GM12878 (cell line): Measurements from ENCODE around the gene KCNN1. TPM values are rescaled to one million over a fixed set of nuclear protein-coding genes. Genes with fewer than 3 reads are reported as not detected.

Experiments
- ATAC-seq: fragments of 200-7000 bp; cut with Tn5 transposase; 3 replicates; pipeline ENCODE4 v1.9.1; 2020; ENCODE audit warnings: mild to moderate bottlenecking, moderate library complexity
- BruUV-seq: library from RNA; stranded (reverse); fragments of 400-500 nt; replicated peaks from 2 replicates; lab custom pipeline; 2021; lab: Mats Ljungman, UMichigan
- CTCF ChIA-PET: fragments of 300-600 bp; sonication (Branson Sonifier 250); formaldehyde crosslinking; extraction: SDS; loops from one replicate; lab custom pipeline; 2021; ENCODE audit warnings: inconsistent platforms; lab: Yijun Ruan, JAX
- POLR2A ChIA-PET: fragments of 350-600 bp; formaldehyde crosslinking; extraction: SDS; loops from one replicate; lab custom pipeline; 2021; ENCODE audit warnings: inconsistent platforms; lab: Charles Lee
- RAD21 ChIA-PET: fragments of 300-600 bp; sonication (Branson Sonifier 250); formaldehyde crosslinking; loops from one replicate; lab custom pipeline; 2023; ENCODE audit warnings: antibody characterized with exemption; ENCODE audit not compliant: unreplicated experiment; lab: Charles Lee
- SMC1A ChIA-PET: fragments of 300-600 bp; sonication (Branson Sonifier 250); formaldehyde crosslinking; loops from one replicate; lab custom pipeline; 2023; ENCODE audit not compliant: unreplicated experiment, uncharacterized antibody; lab: Charles Lee
- DNase-seq: peaks from one replicate; pipeline ENCODE4 v3.0.0-alpha.2; 2011; ENCODE audit warnings: low read depth, low spot score
- FAIRE-seq: peaks from 3 replicates; lab custom pipeline; 2011; peaks lifted over from hg19 to GRCh38; lab: Jason Lieb, UNC
- H2AFZ ChIP-seq: 2 replicates; pipeline ENCODE4 v1.6.0; 2011; ENCODE audit warnings: low read depth, low read length, control low read depth; ENCODE audit not compliant: control insufficient read depth
- H3K27ac ChIP-seq: 2 replicates; pipeline ENCODE4 v1.5.1; 2011; ENCODE audit warnings: control low read depth; ENCODE audit not compliant: control insufficient read depth, insufficient read depth
- H3K27me3 ChIP-seq, 2 experiments: replicated peaks in 1 of 2; 2 replicates each; pipeline versions ENCODE4 v1.6.0 to v1.6.1; 2011; ENCODE audit warnings: low read length in 1 of 2; ENCODE audit not compliant: control insufficient read depth in 2 of 2, insufficient read depth in 2 of 2
- H3K36me3 ChIP-seq, 2 experiments: 2 replicates each; pipeline ENCODE4 v1.5.1; 2011; ENCODE audit warnings: low read length in 1 of 2; ENCODE audit not compliant: control insufficient read depth in 2 of 2, insufficient read depth in 2 of 2
- H3K4me1 ChIP-seq: 2 replicates; pipeline ENCODE4 v1.6.1; 2011; ENCODE audit warnings: mild to moderate bottlenecking, low read length, moderate library complexity, mixed read lengths; ENCODE audit not compliant: control insufficient read depth, insufficient read depth
- H3K4me2 ChIP-seq: 2 replicates; pipeline ENCODE4 v1.6.0; 2011; ENCODE audit warnings: control low read depth; ENCODE audit not compliant: control insufficient read depth, insufficient read depth
- H3K4me3 ChIP-seq: fragments of 200-600 bp; sonication (generic); 2 replicates; pipeline ENCODE4 v1.5.1; 2016
- H3K79me2 ChIP-seq: 2 replicates; pipeline ENCODE4 v1.6.0; 2011; ENCODE audit warnings: low read length; ENCODE audit not compliant: control insufficient read depth, insufficient read depth
- H3K9ac ChIP-seq: 2 replicates; pipeline ENCODE4 v1.8.0; 2011; ENCODE audit warnings: low read length, control low read depth, mixed read lengths; ENCODE audit not compliant: control insufficient read depth, insufficient read depth
- H3K9me3 ChIP-seq: replicated peaks from 3 replicates; pipeline ENCODE4 v1.5.1; 2011; ENCODE audit warnings: mild to moderate bottlenecking, low read length; ENCODE audit not compliant: control insufficient read depth, insufficient read depth
- H4K20me1 ChIP-seq: 2 replicates; pipeline ENCODE4 v1.6.0; 2011; ENCODE audit not compliant: control insufficient read depth, insufficient read depth
- CHD1 ChIP-seq: IDR thresholded peaks from 2 replicates; pipeline ENCODE4 v1.6.1; 2012; ENCODE audit warnings: low read depth, low read length, improper control_type of control experiment
- E2F8 ChIP-seq: fragments of 450-650 bp; IDR thresholded peaks from 2 replicates; pipeline ENCODE4 v1.6.1; 2018; ENCODE audit warnings: mild to moderate bottlenecking, low read depth, moderate library complexity; ENCODE audit not compliant: partially characterized antibody
- NKRF ChIP-seq: fragments of 450-650 bp; conservative IDR thresholded peaks from 2 replicates; pipeline ENCODE4 v1.6.1; 2017; ENCODE audit warnings: mild to moderate bottlenecking, moderate library complexity
- POLR2AphosphoS2 ChIP-seq: IDR thresholded peaks from 2 replicates; pipeline ENCODE4 v1.6.1; 2011; ENCODE audit warnings: low read depth, mild to moderate bottlenecking, low read length, improper control_type of control experiment, moderate library complexity
- ZBTB4 ChIP-seq: fragments of 450-650 bp; formaldehyde crosslinking; IDR thresholded peaks from 2 replicates; pipeline ENCODE4 v1.4.0; 2022; ENCODE audit warnings: mild to moderate bottlenecking, moderate library complexity
- ZNF274 ChIP-seq: IDR thresholded peaks from one replicate; pipeline ENCODE4 v1.8.0; 2011; ENCODE audit not compliant: insufficient read length, insufficient read depth
- WGBS: methylation state at CpG from one replicate; pipeline ENCODE4 v1.1.6; 2016; ENCODE audit warnings: low lambda C conversion rate; ENCODE audit not compliant: insufficient replicate concordance, insufficient coverage; ENCODE audit errors: missing lambda C conversion rate; 5-methylcytosine and 5-hydroxymethylcytosine counted together
- in situ Hi-C: fragments of 300-500 bp; cut with MboI; formaldehyde crosslinking; loops from 9 replicates; pipeline ENCODE4 v1.14.3; 2018; ENCODE audit warnings: mixed read lengths
- intact Hi-C: fragments of 100-400 bp; cut with micrococcal nuclease; formaldehyde crosslinking; loops from one replicate; pipeline ENCODE4 v1.14.2; 2022; ENCODE audit not compliant: unreplicated experiment
- polyA plus RNA-seq, 11 experiments: library from polyadenylated mRNA; depleted of rRNA in 4 of 11; unstranded in 6 of 11; stranded (reverse) in 5 of 11; fragments of >200 nt; fragmentation: Nextera tagmentation in 4 of 11; fragmentation: Illumina TruSeq in 1 of 11; extraction: Ambion mirVana in 4 of 11; extraction: Trizol in 1 of 11; gene quantifications; 1 replicate in 1 of 11; 2 replicates in 10 of 11; pipeline versions ENCODE4 v1.2.1 to v1.2.3, GENCODE V29; 2011 to 2016; ENCODE audit warnings: inconsistent platforms in 2 of 11, missing spikeins in 2 of 11, low read depth in 1 of 11
- total RNA-seq, 4 experiments: library from RNA; depleted of rRNA in 3 of 4; stranded (reverse); fragments of >200 nt in 3 of 4; fragmentation: Illumina TruSeq in 1 of 4; extraction: Trizol in 1 of 4; gene quantifications; 2 replicates each; pipeline versions ENCODE4 v1.2.1 to v1.2.3, GENCODE V29; 2013 to 2021

KCNN1 gene
- total and polyA plus RNA-seq, 10 of the 15 experiments (the other 5 are each of a cell fraction or from before 2014, with no cell fraction given), result 0.02 to 0.95 (median 0.16) TPM; not detected in 1

- in situ Hi-C loops, result no loop called here
- Histone ChIP-seq H3K36me3 (no peaks in the 10 kb centered on the region), H3K4me3 (no peak overlapping the region), H3K9ac (no peak overlapping the region), H3K4me1 (peaks cover 39% of the 10 kb centered on the region), H3K4me2 (no peak overlapping the region), H3K27ac (no peak overlapping the region), H3K79me2 (no peaks in the 10 kb centered on the region), H3K9me3 (no peaks in the 10 kb centered on the region), H4K20me1 (no peaks in the 10 kb centered on the region), H3K27me3 (peaks cover 10 to 11% of the 10 kb centered on the region in 2 experiments), H2AFZ (no peak overlapping the region)
- FAIRE-seq (no peak), ATAC-seq (no peak), DNase-seq (no peak)
- WGBS, result 14% methylated on average over 7 of the region's 7 CpGs
- BruUV-seq, result no TSS peak
- intact Hi-C loops, result no loop called here
- ChIA-PET CTCF (interaction anchor here (0.7 to 4.1 kb wide), 6 partner anchors 9 to 94 kb away, joined by 3 to 27 read pairs (median 4); partner anchors contain the start of gene RPL18A), POLR2A (interaction anchor here (0.6 to 2.9 kb wide), 5 partner anchors 10 to 127 kb away, joined by 3 to 14 read pairs (median 5); partner anchors contain the start of gene CCDC124), RAD21 (interaction anchor here (0.8 to 2.7 kb wide), 4 partner anchors 42 to 94 kb away, joined by 3 to 14 read pairs (median 4); partner anchors contain the start of gene RPL18A), SMC1A (interaction anchor here (1.2 to 1.8 kb wide), 3 partner anchors 13 to 94 kb away, joined by 3 read pairs; partner anchors contain the start of gene RPL18A)
- no peak for TF ChIP-seq POLR2AphosphoS2
Measured at GRCh38 chr19:17953316-17953801, 13.5 kb upstream of the KCNN1 start.

- CTCF ChIA-PET, result interaction anchor here (0.7 to 4.1 kb wide), 6 partner anchors 10 to 94 kb away, joined by 3 to 27 read pairs (median 4); partner anchors contain the start of gene RPL18A
- H3K9ac ChIP-seq, result no peak overlapping the region
- no peak overlapping the region for H2AFZ ChIP-seq
- H3K4me1 ChIP-seq, result peaks cover 36% of the 10 kb centered on the region
- POLR2A ChIA-PET, result interaction anchor here (0.9 to 1.4 kb wide), 2 partner anchors 21 to 23 kb away, joined by 4 to 5 read pairs; partner anchors contain the start of gene CCDC124
- ATAC-seq (no peak), FAIRE-seq (no peak), DNase-seq (no peak)
- H3K79me2 ChIP-seq, result no peaks in the 10 kb centered on the region
- H3K4me3 ChIP-seq, result no peak overlapping the region
- H3K27ac ChIP-seq, result no peak overlapping the region
- intact Hi-C loops, result no loop called here
- no peaks in the 10 kb centered on the region for H4K20me1 ChIP-seq
- RAD21 ChIA-PET, result interaction anchor here (0.8 to 1.4 kb wide), 3 partner anchors 41 to 94 kb away, joined by 3 to 4 read pairs (median 3); partner anchors contain the start of gene RPL18A
- no peaks in the 10 kb centered on the region for H3K36me3 ChIP-seq
- WGBS, result 78% methylated on average over 4 of the region's 4 CpGs
- in situ Hi-C loops, result no loop called here
- BruUV-seq, result no TSS peak
- no peak overlapping the region for H3K4me2 ChIP-seq
- no peaks in the 10 kb centered on the region for H3K9me3 ChIP-seq
- peaks cover 10 to 11% of the 10 kb centered on the region in 2 experiments for H3K27me3 ChIP-seq
- SMC1A ChIA-PET, result interaction anchor here (1.2 to 1.8 kb wide), 2 partner anchors 12 to 94 kb away, joined by 3 read pairs; partner anchors contain the start of gene RPL18A
- TF ChIP-seq ZBTB4 (CRISPR knock-in tag) (no peak), E2F8 (no peak), CHD1 (no peak), NKRF (no peak), ZNF274 (no peak)
Measured at GRCh38 chr19:17953869-17954268, 13.0 kb upstream of the KCNN1 start.
